Vagina (tissue), 2 donors: ENCODE measurements around the gene FBXL17. TPM values are rescaled to one million over a fixed set of nuclear protein-coding genes. Genes with fewer than 3 reads are reported as not detected.

Experiments used
- DNase-seq, 2 donors: peaks; one replicate each; pipeline ENCODE4 v3.0.0-alpha.2; 2017; ENCODE audit errors: extremely low spot score in 2 of 2
- H3K27ac ChIP-seq: fragments of 200-600 bp; sonication (generic); one replicate; pipeline ENCODE4 v1.5.1; 2019
- H3K27me3 ChIP-seq: fragments of 200-600 bp; sonication (generic); one replicate; pipeline ENCODE4 v1.5.1; 2019
- H3K36me3 ChIP-seq, 2 donors: fragments of 200-600 bp; sonication (generic); one replicate each; pipeline ENCODE4 v1.5.1; 2017 to 2019
- H3K4me1 ChIP-seq: fragments of 200-600 bp; sonication (generic); one replicate; pipeline ENCODE4 v1.5.1; 2019
- H3K4me3 ChIP-seq, 2 donors: fragments of 200-600 bp; sonication (generic); 1 replicate in 1 of 2; 2 replicates in 1 of 2; pipeline ENCODE4 v1.5.1; 2016 to 2019
- H3K9me3 ChIP-seq: fragments of 200-600 bp; sonication (generic); one replicate; pipeline ENCODE4 v1.5.1; 2019
- CTCF ChIP-seq, 3 experiments: fragments of 450-650 bp in 2 of 3; fragments of 200-600 bp in 1 of 3; sonication (generic) in 1 of 3; IDR thresholded peaks; one replicate each; pipeline ENCODE4 v1.5.1; 2017 to 2019; ENCODE audit warnings: antibody characterized with exemption in 3 of 3, mild to moderate bottlenecking in 2 of 3, moderate library complexity in 2 of 3
- POLR2A ChIP-seq, 2 donors: fragments of 450-650 bp; IDR thresholded peaks; one replicate each; pipeline ENCODE4 v1.6.1; 2017; ENCODE audit warnings: antibody characterized with exemption in 2 of 2, mild to moderate bottlenecking in 2 of 2, moderate library complexity in 2 of 2
- POLR2AphosphoS5 ChIP-seq, 2 donors: sonication (generic); formaldehyde crosslinking; IDR thresholded peaks; one replicate each; pipeline ENCODE4 v1.9.0; 2017; ENCODE audit warnings: antibody characterized with exemption in 2 of 2, mild to moderate bottlenecking in 2 of 2, low read depth in 1 of 2; ENCODE audit not compliant: insufficient read depth in 1 of 2
- intact Hi-C: fragments of 100-400 bp; cut with DNase I; formaldehyde crosslinking; loops from one replicate; pipeline ENCODE4 v1.15.1; 2023
- total RNA-seq: library from RNA; depleted of rRNA; stranded (reverse); fragments of >200 nt; gene quantifications from one replicate; pipeline ENCODE4 v1.2.3, GENCODE V29; 2016

FBXL17 gene
- total RNA-seq, 1 donor from 2014 or later = 15.0 TPM

- no peak overlapping the region for H3K4me3 ChIP-seq
- no peaks in the 10 kb centered on the region for H3K4me1 ChIP-seq
- no peak for TF ChIP-seq POLR2AphosphoS5 (IDR thresholded peaks at IDR 0.05; ENCODE audit: insufficient read depth in 1 of 2, low read depth in 1 of 2)
- DNase-seq = no peak
- H3K27ac ChIP-seq = no peak overlapping the region
- H3K27me3 ChIP-seq = no peaks in the 10 kb centered on the region
- no peaks in the 10 kb centered on the region for H3K9me3 ChIP-seq
- intact Hi-C loops = no loop called here
- H3K36me3 ChIP-seq = no peaks in the 10 kb centered on the region
Observed at GRCh38 chr5:108136493-108136892, 245.4 kb downstream of the FBXL17 start.

GRCh38 chr5:108129129-108129528 is 252.8 kb downstream of the FBXL17 start:
- no peaks in the 10 kb centered on the region for H3K4me1 ChIP-seq
- no peak for DNase-seq
- H3K4me3 ChIP-seq = no peak overlapping the region
- H3K36me3 ChIP-seq = no peaks in the 10 kb centered on the region
- no peak overlapping the region for H3K27ac ChIP-seq
- no peaks in the 10 kb centered on the region for H3K9me3 ChIP-seq
- intact Hi-C loops = no loop called here
- no peaks in the 10 kb centered on the region for H3K27me3 ChIP-seq
- TF ChIP-seq CTCF (IDR thresholded peaks at IDR 0.05) (no peak), POLR2AphosphoS5 (IDR thresholded peaks at IDR 0.05; ENCODE audit: insufficient read depth in 1 of 2, low read depth in 1 of 2) (no peak), POLR2A (IDR thresholded peaks at IDR 0.05) (no peak)

DNA sequence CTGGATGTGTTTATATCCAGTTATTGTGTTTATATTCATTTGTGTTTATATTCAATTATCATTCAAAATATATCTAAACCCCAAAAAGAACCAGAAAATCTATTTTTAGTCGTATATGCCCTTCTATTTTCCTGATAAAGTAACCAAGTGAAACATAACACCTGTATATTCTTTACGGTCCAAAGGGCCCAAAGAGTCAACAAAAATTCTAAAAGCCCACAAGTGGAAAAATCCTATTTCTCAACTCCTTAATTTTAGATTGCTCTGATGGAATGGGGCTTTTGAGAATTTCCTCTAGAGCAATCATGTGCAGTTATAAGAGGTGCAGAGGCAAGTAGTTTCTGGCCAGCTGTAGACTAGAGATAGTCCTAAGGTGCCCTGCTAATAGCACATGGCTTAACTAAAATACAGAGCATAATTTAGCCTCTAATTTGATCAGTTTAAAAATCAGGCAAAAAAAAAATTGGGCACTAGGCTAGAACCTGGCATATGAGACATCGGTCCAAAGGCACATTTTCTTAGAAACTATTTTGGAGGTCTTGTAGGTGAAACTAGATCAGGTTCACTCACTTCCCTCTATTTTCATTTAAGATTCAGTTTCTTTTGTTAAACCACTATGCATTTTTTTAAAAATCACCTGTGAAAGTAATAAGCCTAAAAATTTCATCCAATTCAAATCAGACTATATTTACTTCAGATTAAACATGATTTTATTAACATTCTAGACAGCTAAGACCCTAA is 256.0 kb downstream of the FBXL17 start:
- no peak for DNase-seq
- Histone ChIP-seq H3K9me3 (no peaks in the 10 kb centered on the region), H3K36me3 (no peaks in the 10 kb centered on the region), H3K27ac (no peak overlapping the region), H3K4me3 (no peak overlapping the region), H3K27me3 (no peaks in the 10 kb centered on the region), H3K4me1 (no peaks in the 10 kb centered on the region)
- intact Hi-C loops = no loop called here
- no peak for TF ChIP-seq POLR2A (IDR thresholded peaks at IDR 0.05)
- TF ChIP-seq POLR2AphosphoS5 (IDR thresholded peaks at IDR 0.05; ENCODE audit: insufficient read depth in 1 of 2, low read depth in 1 of 2) = no peak
- no peak for TF ChIP-seq CTCF (IDR thresholded peaks at IDR 0.05)

- Histone ChIP-seq H3K36me3 (no peaks in the 10 kb centered on the region), H3K9me3 (no peaks in the 10 kb centered on the region), H3K4me3 (no peak overlapping the region), H3K4me1 (no peaks in the 10 kb centered on the region), H3K27ac (no peak overlapping the region), H3K27me3 (no peaks in the 10 kb centered on the region)
- DNase-seq = no peak
- intact Hi-C loops = no loop called here
- no peak for TF ChIP-seq POLR2AphosphoS5 (IDR thresholded peaks at IDR 0.05; ENCODE audit: insufficient read depth in 1 of 2, low read depth in 1 of 2)
- no peak for TF ChIP-seq POLR2A (IDR thresholded peaks at IDR 0.05)
- no peak for TF ChIP-seq CTCF (IDR thresholded peaks at IDR 0.05)
Observed at GRCh38 chr5:108124596-108124995, 257.3 kb downstream of the FBXL17 start.

DNA sequence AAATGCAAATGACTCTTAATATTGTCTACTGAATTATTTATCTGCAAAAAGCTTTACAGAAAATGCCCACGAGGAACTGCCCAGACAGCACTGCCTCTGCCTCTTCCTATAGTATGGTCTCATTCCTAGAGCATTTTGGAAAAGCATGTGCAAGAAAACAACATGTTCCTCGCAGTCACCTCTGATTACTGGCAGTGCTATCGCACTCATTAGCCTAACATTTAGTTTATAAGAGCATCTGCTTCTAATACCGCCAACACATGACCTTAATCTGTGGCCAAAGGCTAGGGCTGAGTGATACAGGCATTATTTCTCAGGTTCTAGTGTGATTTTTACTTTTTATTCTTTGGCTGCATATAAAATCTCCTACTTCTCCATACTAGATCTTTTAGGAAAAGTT is 259.2 kb downstream of the FBXL17 start:
- intact Hi-C loops = no loop called here
- H3K27me3 ChIP-seq = no peaks in the 10 kb centered on the region
- TF ChIP-seq POLR2AphosphoS5 (IDR thresholded peaks at IDR 0.05; ENCODE audit: insufficient read depth in 1 of 2, low read depth in 1 of 2) (no peak), POLR2A (IDR thresholded peaks at IDR 0.05) (no peak), CTCF (IDR thresholded peaks at IDR 0.05) (no peak)
- no peak for DNase-seq
- H3K27ac ChIP-seq = no peak overlapping the region
- H3K4me1 ChIP-seq = no peaks in the 10 kb centered on the region
- H3K36me3 ChIP-seq = no peaks in the 10 kb centered on the region
- H3K4me3 ChIP-seq = no peak overlapping the region
- no peaks in the 10 kb centered on the region for H3K9me3 ChIP-seq
